CD14-positive monocyte (primary cell): ENCODE data around the gene RGS17. TPM values are rescaled to one million over a fixed set of nuclear protein-coding genes. Genes with fewer than 3 reads are reported as not detected.

ENCODE experiments used
- DNase-seq, 3 donors: peaks; one replicate each; pipeline ENCODE4 v3.0.0-alpha.2; 2011 to 2022
- H2AFZ ChIP-seq: 2 replicates; pipeline ENCODE4 v1.6.0; 2012; ENCODE audit warnings: mild to moderate bottlenecking, low read depth, low read length, inconsistent platforms; ENCODE audit not compliant: insufficient read depth, poor library complexity, severe bottlenecking
- H3K27ac ChIP-seq, 2 donors: 1 replicate in 1 of 2; 2 replicates in 1 of 2; pipeline ENCODE4 v1.5.1; 2012 to 2013; ENCODE audit warnings: low read length in 2 of 2, control low read depth in 1 of 2, inconsistent platforms in 1 of 2, low read depth in 1 of 2, mild to moderate bottlenecking in 1 of 2
- H3K27me3 ChIP-seq, 2 donors: one replicate each; pipeline versions ENCODE4 v1.6.0 to v1.6.1; 2011 to 2013; ENCODE audit warnings: low read length in 2 of 2; ENCODE audit not compliant: control insufficient read depth in 2 of 2, insufficient read depth in 2 of 2
- H3K36me3 ChIP-seq, 2 donors: replicated peaks in 1 of 2; 1 replicate in 1 of 2; 2 replicates in 1 of 2; pipeline versions ENCODE4 v1.5.1 to v1.6.1; 2012 to 2013; ENCODE audit warnings: low read length in 2 of 2, control low read depth in 1 of 2, inconsistent platforms in 1 of 2, mild to moderate bottlenecking in 1 of 2; ENCODE audit not compliant: insufficient read depth in 2 of 2, control insufficient read depth in 1 of 2
- H3K4me1 ChIP-seq, 2 donors: 1 replicate in 1 of 2; 2 replicates in 1 of 2; pipeline versions ENCODE4 v1.5.1 to v1.6.1; 2012 to 2013; ENCODE audit warnings: low read length in 2 of 2, control low read depth in 1 of 2, inconsistent platforms in 1 of 2, mild to moderate bottlenecking in 1 of 2, moderate library complexity in 1 of 2; ENCODE audit not compliant: insufficient read depth in 2 of 2, control insufficient read depth in 1 of 2
- H3K4me2 ChIP-seq: replicated peaks from 2 replicates; pipeline ENCODE3; 2012; ENCODE audit warnings: low read length, moderate library complexity, mild to moderate bottlenecking; ENCODE audit not compliant: poor library complexity, severe bottlenecking; ENCODE audit errors: extremely low read depth
- H3K4me3 ChIP-seq, 3 experiments: fragments of 200-600 bp in 1 of 3; sonication (generic) in 1 of 3; replicated peaks in 1 of 3; 1 replicate in 2 of 3; 2 replicates in 1 of 3; pipeline ENCODE4 v1.5.1; 2011 to 2013; ENCODE audit warnings: low read length in 3 of 3, mild to moderate bottlenecking in 3 of 3, control low read depth in 2 of 3, low read depth in 2 of 3, inconsistent platforms in 1 of 3, moderate library complexity in 1 of 3
- H3K79me2 ChIP-seq: 2 replicates; pipeline ENCODE4 v1.6.0; 2012; ENCODE audit warnings: mild to moderate bottlenecking, control low read depth, inconsistent platforms, low read length, moderate library complexity; ENCODE audit not compliant: insufficient read depth
- H3K9ac ChIP-seq: 2 replicates; pipeline ENCODE4 v1.6.0; 2017; ENCODE audit warnings: low read length, mild to moderate bottlenecking; ENCODE audit not compliant: insufficient read depth, poor library complexity, severe bottlenecking
- H3K9me3 ChIP-seq, 2 donors: replicated peaks in 1 of 2; 1 replicate in 1 of 2; 2 replicates in 1 of 2; pipeline versions ENCODE4 v1.5.1 to v1.6.1; 2012 to 2013; ENCODE audit warnings: low read length in 2 of 2, control low read depth in 1 of 2; ENCODE audit not compliant: control insufficient read depth in 1 of 2, insufficient read depth in 1 of 2
- H4K20me1 ChIP-seq: 2 replicates; pipeline ENCODE4 v1.6.0; 2012; ENCODE audit warnings: mild to moderate bottlenecking, low read length, control low read depth, moderate library complexity; ENCODE audit not compliant: insufficient read depth
- H3K27ac Mint-ChIP-seq, 7 donors: one replicate each; pipeline ENCODE4 v1.8.0; 2020; ENCODE audit warnings: mild to moderate bottlenecking in 7 of 7, mixed read lengths in 7 of 7, moderate library complexity in 6 of 7, inconsistent platforms in 2 of 7
- H3K27me3 Mint-ChIP-seq, 3 donors: one replicate each; pipeline ENCODE4 v1.8.0; 2021 to 2022; ENCODE audit warnings: low read depth in 3 of 3, mild to moderate bottlenecking in 3 of 3, mixed read lengths in 3 of 3, moderate library complexity in 3 of 3, inconsistent platforms in 1 of 3
- H3K36me3 Mint-ChIP-seq, 2 donors: one replicate each; pipeline ENCODE4 v1.8.0; 2020; ENCODE audit warnings: mixed read lengths in 2 of 2, inconsistent platforms in 1 of 2, mild to moderate bottlenecking in 1 of 2
- H3K4me1 Mint-ChIP-seq: one replicate; pipeline ENCODE4 v1.8.0; 2020; ENCODE audit warnings: mild to moderate bottlenecking, mixed read lengths
- H3K4me3 Mint-ChIP-seq, 2 donors: one replicate each; pipeline ENCODE4 v1.8.0; 2020; ENCODE audit warnings: mild to moderate bottlenecking in 2 of 2, mixed read lengths in 2 of 2, moderate library complexity in 1 of 2
- H3K9me3 Mint-ChIP-seq, 7 donors: one replicate each; pipeline ENCODE4 v1.8.0; 2020 to 2022; ENCODE audit warnings: mixed read lengths in 7 of 7, mild to moderate bottlenecking in 6 of 7, moderate library complexity in 6 of 7, inconsistent platforms in 2 of 7
- WGBS: methylation state at CpG from one replicate; pipeline ENCODE4 v1.1.5; 2013; ENCODE audit warnings: missing lambda C conversion rate; ENCODE audit not compliant: insufficient coverage; 5-methylcytosine and 5-hydroxymethylcytosine counted together
- intact Hi-C, 2 donors: fragments of 100-400 bp; cut with micrococcal nuclease; formaldehyde crosslinking; loops; one replicate each; pipeline versions ENCODE4 v1.15.0 to v1.15.1; 2023
- polyA plus RNA-seq, 3 donors: library from polyadenylated mRNA; depleted of rRNA in 1 of 3; unstranded in 2 of 3; stranded (reverse) in 1 of 3; fragments of 300-500 nt in 2 of 3; fragments of >200 nt in 1 of 3; fragmentation: Illumina TruSeq in 2 of 3; gene quantifications; 1 replicate in 2 of 3; 2 replicates in 1 of 3; pipeline ENCODE4 v1.2.3, GENCODE V29; 2012 to 2021
- TF ChIP-seq, protein P1 (sequence below): fragments of 200-600 bp; IDR thresholded peaks from one replicate; pipeline ENCODE4 v1.8.0; 2022; ENCODE audit warnings: antibody characterized with exemption, mild to moderate bottlenecking

RGS17 gene
- polyA plus RNA-seq, 3 donors, result not detected

DNA sequence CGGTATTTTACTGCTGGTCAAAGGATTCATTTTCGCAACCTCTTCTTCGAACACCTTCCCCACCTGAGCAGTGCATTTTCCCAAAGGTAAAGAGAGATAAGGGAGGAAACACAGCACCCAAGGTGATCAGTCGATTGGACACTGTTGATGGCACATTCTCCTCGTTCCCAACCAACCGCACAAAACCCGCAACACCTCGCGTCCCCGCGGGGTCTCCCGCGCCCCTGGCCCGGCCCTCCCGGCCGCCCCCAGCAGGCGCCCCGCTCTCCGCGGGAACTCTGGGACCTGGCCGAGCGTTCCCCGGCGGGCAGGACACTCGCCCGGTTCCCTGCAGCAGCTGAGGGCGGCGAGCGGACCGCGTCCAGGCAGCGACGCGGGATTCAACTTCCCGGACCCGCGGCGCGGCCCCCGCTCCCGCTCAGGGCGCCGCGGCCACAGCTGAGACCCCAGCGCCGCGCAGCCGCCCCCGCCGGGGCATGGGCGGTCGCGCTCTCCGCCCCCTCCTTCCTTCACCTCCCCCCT lies 506 bp downstream of the RGS17 start:
- Histone ChIP-seq H4K20me1 (no peaks in the 10 kb centered on the region), H3K27me3 (peaks cover 49 to 63% of the 10 kb centered on the region in 2 donors), H3K4me2 (peak overlapping the region; percentile 98), H3K4me1 (peaks cover 18 to 20% of the 10 kb centered on the region in 2 donors), H2AFZ (peak overlapping the region; percentile 78), H3K79me2 (no peaks in the 10 kb centered on the region), H3K9me3 (peaks cover 0 to 16% of the 10 kb centered on the region in 2 donors), H3K27ac (no peak overlapping the region), H3K36me3 (no peaks in the 10 kb centered on the region), H3K4me3 (peak overlapping the region; percentile 48 to 81 (median 51)), H3K9ac (peak overlapping the region; percentile 43)
- H3K4me1 Mint-ChIP-seq, result peaks cover 21% of the 10 kb centered on the region
- H3K4me3 Mint-ChIP-seq, result peak overlapping the region; percentile 79 to 94
- peaks cover 4 to 28% (median 19%) of the 10 kb centered on the region in 7 donors for H3K9me3 Mint-ChIP-seq
- TF ChIP-seq, protein P1, sequence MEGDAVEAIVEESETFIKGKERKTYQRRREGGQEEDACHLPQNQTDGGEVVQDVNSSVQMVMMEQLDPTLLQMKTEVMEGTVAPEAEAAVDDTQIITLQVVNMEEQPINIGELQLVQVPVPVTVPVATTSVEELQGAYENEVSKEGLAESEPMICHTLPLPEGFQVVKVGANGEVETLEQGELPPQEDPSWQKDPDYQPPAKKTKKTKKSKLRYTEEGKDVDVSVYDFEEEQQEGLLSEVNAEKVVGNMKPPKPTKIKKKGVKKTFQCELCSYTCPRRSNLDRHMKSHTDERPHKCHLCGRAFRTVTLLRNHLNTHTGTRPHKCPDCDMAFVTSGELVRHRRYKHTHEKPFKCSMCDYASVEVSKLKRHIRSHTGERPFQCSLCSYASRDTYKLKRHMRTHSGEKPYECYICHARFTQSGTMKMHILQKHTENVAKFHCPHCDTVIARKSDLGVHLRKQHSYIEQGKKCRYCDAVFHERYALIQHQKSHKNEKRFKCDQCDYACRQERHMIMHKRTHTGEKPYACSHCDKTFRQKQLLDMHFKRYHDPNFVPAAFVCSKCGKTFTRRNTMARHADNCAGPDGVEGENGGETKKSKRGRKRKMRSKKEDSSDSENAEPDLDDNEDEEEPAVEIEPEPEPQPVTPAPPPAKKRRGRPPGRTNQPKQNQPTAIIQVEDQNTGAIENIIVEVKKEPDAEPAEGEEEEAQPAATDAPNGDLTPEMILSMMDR, result no peak
- H3K27me3 Mint-ChIP-seq, result peaks cover 46 to 72% (median 60%) of the 10 kb centered on the region in 3 donors
- H3K36me3 Mint-ChIP-seq, result peaks cover 2 to 8% of the 10 kb centered on the region in 2 donors
- no peak for DNase-seq
- intact Hi-C loops, result no loop called here
- H3K27ac Mint-ChIP-seq, result no peak overlapping the region
- WGBS, result under 1% methylated on average over 49 of the region's 54 CpGs

DNA sequence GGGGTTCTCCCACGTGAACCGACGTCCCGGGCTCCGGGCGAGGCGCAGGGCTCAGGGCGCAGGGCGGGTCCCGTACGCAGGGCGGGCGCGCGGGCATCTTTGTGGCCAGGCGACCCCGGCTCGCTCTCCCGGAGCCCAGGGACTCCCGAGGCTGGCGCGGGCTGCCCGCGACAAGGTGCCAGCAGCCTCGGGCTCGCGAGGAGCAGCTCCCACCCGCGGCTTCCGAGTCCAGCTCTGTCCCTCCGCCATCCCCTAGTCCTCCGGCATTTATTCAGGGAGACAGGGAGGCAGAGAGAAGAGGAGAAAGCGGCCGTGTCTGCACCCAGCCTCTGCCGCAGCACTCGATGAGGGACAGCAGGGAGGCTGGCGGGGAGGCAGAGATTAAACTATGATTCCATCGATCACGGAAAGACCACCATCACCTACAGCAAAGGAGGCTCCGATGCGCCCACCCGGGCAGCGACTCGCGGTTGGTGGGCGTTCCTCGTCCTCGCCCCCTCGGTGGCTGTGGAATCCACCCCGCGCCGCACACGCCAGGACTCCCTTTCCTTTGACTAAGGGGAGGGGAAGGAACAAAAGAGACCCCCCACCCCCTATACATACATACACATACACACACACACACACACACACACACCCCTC lies 1.1 kb downstream of the RGS17 start:
- H3K9me3 ChIP-seq, result peaks cover 0 to 16% of the 10 kb centered on the region in 2 donors
- H3K4me2 ChIP-seq, result peak overlapping the region; percentile 98
- peak overlapping the region; percentile 43 for H3K9ac ChIP-seq
- TF ChIP-seq, protein P1, result no peak
- H3K27ac Mint-ChIP-seq, result no peak overlapping the region
- H3K36me3 ChIP-seq, result no peaks in the 10 kb centered on the region
- H3K27me3 Mint-ChIP-seq, result peaks cover 46 to 74% (median 61%) of the 10 kb centered on the region in 3 donors
- peak overlapping the region in 2 of 3 experiments; percentile 51 to 81 for H3K4me3 ChIP-seq
- H3K27ac ChIP-seq, result no peak overlapping the region
- peaks cover 49 to 65% of the 10 kb centered on the region in 2 donors for H3K27me3 ChIP-seq
- peaks cover 18 to 20% of the 10 kb centered on the region in 2 donors for H3K4me1 ChIP-seq
- DNase-seq, result no peak
- intact Hi-C loops, result no loop called here
- peak overlapping the region; percentile 74 to 91 for H3K4me3 Mint-ChIP-seq
- peaks cover 2 to 8% of the 10 kb centered on the region in 2 donors for H3K36me3 Mint-ChIP-seq
- peaks cover 4 to 28% (median 19%) of the 10 kb centered on the region in 7 donors for H3K9me3 Mint-ChIP-seq
- WGBS, result under 1% methylated on average over 30 of the region's 53 CpGs
- peak overlapping the region; percentile 78 for H2AFZ ChIP-seq
- H4K20me1 ChIP-seq, result no peaks in the 10 kb centered on the region
- no peaks in the 10 kb centered on the region for H3K79me2 ChIP-seq
- peaks cover 21% of the 10 kb centered on the region for H3K4me1 Mint-ChIP-seq
